ENCODE data around the gene CR1. TPM values are rescaled to one million over a fixed set of nuclear protein-coding genes. Genes with fewer than 3 reads are reported as not detected.

Gene CR1
- total and polyA plus RNA-seq, 2 experiments from 2014 or later, result 0.65 to 0.76 TPM

DNA sequence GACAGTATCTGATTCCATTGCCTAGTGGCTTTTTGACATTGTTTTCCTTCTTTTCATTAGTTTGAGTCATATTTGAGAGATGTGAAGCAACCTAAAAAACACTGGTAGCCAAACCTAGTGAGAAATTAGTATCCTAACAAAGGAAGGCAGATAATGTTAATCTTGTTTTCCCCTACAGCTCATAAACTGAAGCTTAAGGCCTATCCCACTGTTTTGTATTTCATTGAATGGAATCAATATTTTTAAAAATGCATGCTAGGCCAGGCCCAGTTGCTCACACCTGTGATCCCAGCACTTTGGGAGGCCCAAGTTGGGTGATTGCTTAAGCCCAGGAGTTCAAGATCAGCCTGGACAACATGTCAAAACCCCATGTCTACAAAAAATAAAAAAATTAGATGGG lies 150.2 kb downstream of the CR1 start (continued):
- TF ChIP-seq, protein P1, sequence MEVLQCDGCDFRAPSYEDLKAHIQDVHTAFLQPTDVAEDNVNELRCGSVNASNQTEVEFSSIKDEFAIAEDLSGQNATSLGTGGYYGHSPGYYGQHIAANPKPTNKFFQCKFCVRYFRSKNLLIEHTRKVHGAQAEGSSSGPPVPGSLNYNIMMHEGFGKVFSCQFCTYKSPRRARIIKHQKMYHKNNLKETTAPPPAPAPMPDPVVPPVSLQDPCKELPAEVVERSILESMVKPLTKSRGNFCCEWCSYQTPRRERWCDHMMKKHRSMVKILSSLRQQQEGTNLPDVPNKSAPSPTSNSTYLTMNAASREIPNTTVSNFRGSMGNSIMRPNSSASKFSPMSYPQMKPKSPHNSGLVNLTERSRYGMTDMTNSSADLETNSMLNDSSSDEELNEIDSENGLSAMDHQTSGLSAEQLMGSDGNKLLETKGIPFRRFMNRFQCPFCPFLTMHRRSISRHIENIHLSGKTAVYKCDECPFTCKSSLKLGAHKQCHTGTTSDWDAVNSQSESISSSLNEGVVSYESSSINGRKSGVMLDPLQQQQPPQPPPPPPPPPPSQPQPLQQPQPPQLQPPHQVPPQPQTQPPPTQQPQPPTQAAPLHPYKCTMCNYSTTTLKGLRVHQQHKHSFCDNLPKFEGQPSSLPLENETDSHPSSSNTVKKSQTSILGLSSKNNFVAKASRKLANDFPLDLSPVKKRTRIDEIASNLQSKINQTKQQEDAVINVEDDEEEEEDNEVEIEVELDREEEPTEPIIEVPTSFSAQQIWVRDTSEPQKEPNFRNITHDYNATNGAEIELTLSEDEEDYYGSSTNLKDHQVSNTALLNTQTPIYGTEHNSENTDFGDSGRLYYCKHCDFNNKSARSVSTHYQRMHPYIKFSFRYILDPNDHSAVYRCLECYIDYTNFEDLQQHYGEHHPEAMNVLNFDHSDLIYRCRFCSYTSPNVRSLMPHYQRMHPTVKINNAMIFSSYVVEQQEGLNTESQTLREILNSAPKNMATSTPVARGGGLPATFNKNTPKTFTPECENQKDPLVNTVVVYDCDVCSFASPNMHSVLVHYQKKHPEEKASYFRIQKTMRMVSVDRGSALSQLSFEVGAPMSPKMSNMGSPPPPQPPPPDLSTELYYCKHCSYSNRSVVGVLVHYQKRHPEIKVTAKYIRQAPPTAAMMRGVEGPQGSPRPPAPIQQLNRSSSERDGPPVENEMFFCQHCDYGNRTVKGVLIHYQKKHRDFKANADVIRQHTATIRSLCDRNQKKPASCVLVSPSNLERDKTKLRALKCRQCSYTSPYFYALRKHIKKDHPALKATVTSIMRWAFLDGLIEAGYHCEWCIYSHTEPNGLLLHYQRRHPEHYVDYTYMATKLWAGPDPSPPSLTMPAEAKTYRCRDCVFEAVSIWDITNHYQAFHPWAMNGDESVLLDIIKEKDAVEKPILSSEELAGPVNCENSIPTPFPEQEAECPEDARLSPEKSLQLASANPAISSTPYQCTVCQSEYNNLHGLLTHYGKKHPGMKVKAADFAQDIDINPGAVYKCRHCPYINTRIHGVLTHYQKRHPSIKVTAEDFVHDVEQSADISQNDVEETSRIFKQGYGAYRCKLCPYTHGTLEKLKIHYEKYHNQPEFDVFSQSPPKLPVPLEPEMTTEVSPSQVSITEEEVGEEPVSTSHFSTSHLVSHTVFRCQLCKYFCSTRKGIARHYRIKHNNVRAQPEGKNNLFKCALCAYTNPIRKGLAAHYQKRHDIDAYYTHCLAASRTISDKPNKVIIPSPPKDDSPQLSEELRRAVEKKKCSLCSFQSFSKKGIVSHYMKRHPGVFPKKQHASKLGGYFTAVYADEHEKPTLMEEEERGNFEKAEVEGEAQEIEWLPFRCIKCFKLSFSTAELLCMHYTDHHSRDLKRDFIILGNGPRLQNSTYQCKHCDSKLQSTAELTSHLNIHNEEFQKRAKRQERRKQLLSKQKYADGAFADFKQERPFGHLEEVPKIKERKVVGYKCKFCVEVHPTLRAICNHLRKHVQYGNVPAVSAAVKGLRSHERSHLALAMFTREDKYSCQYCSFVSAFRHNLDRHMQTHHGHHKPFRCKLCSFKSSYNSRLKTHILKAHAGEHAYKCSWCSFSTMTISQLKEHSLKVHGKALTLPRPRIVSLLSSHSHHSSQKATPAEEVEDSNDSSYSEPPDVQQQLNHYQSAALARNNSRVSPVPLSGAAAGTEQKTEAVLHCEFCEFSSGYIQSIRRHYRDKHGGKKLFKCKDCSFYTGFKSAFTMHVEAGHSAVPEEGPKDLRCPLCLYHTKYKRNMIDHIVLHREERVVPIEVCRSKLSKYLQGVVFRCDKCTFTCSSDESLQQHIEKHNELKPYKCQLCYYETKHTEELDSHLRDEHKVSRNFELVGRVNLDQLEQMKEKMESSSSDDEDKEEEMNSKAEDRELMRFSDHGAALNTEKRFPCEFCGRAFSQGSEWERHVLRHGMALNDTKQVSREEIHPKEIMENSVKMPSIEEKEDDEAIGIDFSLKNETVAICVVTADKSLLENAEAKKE (CRISPR knock-in tag; IDR thresholded peaks at IDR 0.05), result no peak
- TF ChIP-seq STAT1 (IDR thresholded peaks at IDR 0.05; ENCODE audit: unreplicated experiment) (no peak), EZH2 (IDR thresholded peaks at IDR 0.05; ENCODE audit: low read depth, unreplicated experiment) (no peak)

DNA sequence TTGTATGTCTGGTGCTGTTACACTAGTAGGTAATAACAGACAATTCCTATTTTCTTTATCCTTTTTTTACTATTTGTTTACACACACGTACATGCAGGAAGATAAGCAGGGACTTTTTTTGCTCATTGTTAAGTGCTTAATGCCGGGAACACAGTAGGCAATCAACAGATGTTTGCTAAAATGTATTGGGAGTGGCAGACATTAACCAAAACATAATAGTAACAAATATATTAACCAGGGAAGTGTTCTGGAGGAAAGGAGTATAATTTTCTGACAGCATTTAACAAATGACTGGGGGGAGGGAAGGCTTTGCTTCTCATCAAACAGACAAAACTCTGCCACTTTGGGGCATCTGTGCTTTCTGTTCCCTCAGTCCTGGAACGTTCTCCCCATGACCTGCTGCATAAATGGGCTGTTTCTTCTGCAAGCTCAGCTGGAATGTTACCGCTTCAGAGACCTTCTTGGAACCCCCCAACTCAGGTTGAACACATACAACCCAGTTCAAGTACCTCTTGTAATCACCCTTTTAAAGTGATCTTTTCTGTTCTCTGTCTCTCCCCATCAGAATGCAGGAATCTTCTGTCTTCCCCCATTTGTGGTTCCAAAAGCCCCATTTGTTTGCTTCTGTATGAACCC lies 151.1 kb downstream of the CR1 start:
- H4K20me1 ChIP-seq (replicated peaks; ENCODE audit: insufficient read depth), result no peaks in the 10 kb centered on the region
- H2AFZ ChIP-seq, result no peak overlapping the region
- H3K27me3 ChIP-seq (ENCODE audit: insufficient read depth), result peaks cover 10% of the 10 kb centered on the region
- Mint-ChIP-seq H3K4me1 (peaks cover 50% of the 10 kb centered on the region), H3K27me3 (ENCODE audit: insufficient read depth, low read depth, poor library complexity) (peaks cover 19% of the 10 kb centered on the region), H3K36me3 (ENCODE audit: low read depth) (no peaks in the 10 kb centered on the region), H3K4me3 (no peak overlapping the region), H3K27ac (no peak overlapping the region), H3K9me3 (no peaks in the 10 kb centered on the region)
- DNase-seq (ENCODE audit: low spot score), result no peak
- ATAC-seq, result no peak
- peak overlapping the region; percentile 96; the same call in 1 of the 2 replicates for H3K4me2 ChIP-seq
- no peaks in the 10 kb centered on the region for H3K36me3 ChIP-seq (ENCODE audit: insufficient read depth)
- TF ChIP-seq, protein P2, sequence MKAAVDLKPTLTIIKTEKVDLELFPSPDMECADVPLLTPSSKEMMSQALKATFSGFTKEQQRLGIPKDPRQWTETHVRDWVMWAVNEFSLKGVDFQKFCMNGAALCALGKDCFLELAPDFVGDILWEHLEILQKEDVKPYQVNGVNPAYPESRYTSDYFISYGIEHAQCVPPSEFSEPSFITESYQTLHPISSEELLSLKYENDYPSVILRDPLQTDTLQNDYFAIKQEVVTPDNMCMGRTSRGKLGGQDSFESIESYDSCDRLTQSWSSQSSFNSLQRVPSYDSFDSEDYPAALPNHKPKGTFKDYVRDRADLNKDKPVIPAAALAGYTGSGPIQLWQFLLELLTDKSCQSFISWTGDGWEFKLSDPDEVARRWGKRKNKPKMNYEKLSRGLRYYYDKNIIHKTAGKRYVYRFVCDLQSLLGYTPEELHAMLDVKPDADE (IDR thresholded peaks at IDR 0.05), result no peak
- no peak for TF ChIP-seq STAT1 (IDR thresholded peaks at IDR 0.05; ENCODE audit: unreplicated experiment)
- TF ChIP-seq, protein P1 (CRISPR knock-in tag; IDR thresholded peaks at IDR 0.05), result no peak
- 0 out of 2 replicates have a peak, but pooled peaks cover 5% of the 10 kb centered on the region for H3F3A ChIP-seq (replicated peaks; ENCODE audit: low read depth)
- peaks cover 44% of the 10 kb centered on the region for H3K4me1 ChIP-seq (ENCODE audit: insufficient read depth)
- H3K9me2 ChIP-seq (ENCODE audit: insufficient read depth), result no peaks in the 10 kb centered on the region
- H3K4me3 ChIP-seq, result no peak overlapping the region
- peaks cover 19% of the 10 kb centered on the region for H3K79me2 ChIP-seq (replicated peaks; ENCODE audit: insufficient read depth)
- no peak overlapping the region for H3K27ac ChIP-seq (ENCODE audit: low read depth)

Data from GM23338 (cell line).